Bronchial epithelial cell (primary cell): ENCODE measurements around the gene MSI1. TPM values are rescaled to one million over a fixed set of nuclear protein-coding genes. Genes with fewer than 3 reads are reported as not detected.

ENCODE experiments used
- DNase-seq: peaks from one replicate; pipeline ENCODE4 v3.0.0-alpha.2; 2010; ENCODE audit warnings: low read depth
- FAIRE-seq: peaks from 2 replicates; lab custom pipeline; 2011; peaks lifted over from hg19 to GRCh38; lab: Jason Lieb, UNC
- H3K27me3 ChIP-seq: 2 replicates; pipeline ENCODE4 v1.5.1; 2011; ENCODE audit warnings: low read length; ENCODE audit not compliant: control insufficient read depth, insufficient read depth
- H3K36me3 ChIP-seq: 2 replicates; pipeline ENCODE4 v1.5.1; 2011; ENCODE audit warnings: low read length; ENCODE audit not compliant: control insufficient read depth, insufficient read depth
- H3K4me3 ChIP-seq: 2 replicates; pipeline ENCODE4 v1.5.1; 2011; ENCODE audit warnings: mild to moderate bottlenecking, low read depth, low read length, control low read depth
- total RNA-seq: library from RNA; depleted of rRNA; stranded (reverse); fragments of >200 nt; gene quantifications from 2 replicates; pipeline ENCODE4 v1.2.1, GENCODE V29; 2014
- TF ChIP-seq, protein P1 (sequence below): IDR thresholded peaks from 2 replicates; pipeline ENCODE4 v1.5.1; 2011; ENCODE audit warnings: mild to moderate bottlenecking, moderate library complexity, low read length, control low read depth, inconsistent platforms; ENCODE audit not compliant: insufficient read depth, severe bottlenecking

MSI1 gene
- total RNA-seq, 1 donor from 2014 or later, result not detected

DNA sequence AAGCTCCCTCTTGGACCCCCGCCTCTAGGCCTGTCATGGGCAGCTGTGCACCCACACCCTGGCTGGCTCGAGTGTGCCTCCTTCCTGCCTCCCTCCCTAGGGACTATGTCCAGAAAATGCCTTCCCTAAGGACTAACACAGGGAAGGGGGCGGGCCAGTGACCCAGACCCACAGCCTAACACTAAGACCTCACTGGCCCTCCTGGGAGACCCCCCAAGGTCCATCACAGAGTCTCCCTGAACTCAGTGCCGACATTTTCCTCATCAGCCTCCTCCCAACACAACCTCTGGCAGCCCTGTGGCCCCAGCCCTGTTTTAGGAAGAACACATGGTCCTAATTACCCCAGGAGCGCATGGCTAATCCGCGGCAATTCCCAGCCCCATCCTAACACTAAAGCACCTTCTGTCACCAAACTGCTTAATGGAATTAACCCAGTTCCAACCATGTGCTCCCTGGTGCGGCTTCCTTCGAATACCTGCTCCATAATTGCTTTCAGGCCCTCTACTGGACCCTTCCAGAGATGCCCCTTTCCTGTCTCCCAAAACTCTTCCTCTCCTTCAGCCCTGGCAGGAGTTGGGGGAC lies 5.6 kb downstream of the MSI1 start:
- no peak overlapping the region for H3K4me3 ChIP-seq
- FAIRE-seq (no peak), DNase-seq (no peak)
- TF ChIP-seq, protein P1, sequence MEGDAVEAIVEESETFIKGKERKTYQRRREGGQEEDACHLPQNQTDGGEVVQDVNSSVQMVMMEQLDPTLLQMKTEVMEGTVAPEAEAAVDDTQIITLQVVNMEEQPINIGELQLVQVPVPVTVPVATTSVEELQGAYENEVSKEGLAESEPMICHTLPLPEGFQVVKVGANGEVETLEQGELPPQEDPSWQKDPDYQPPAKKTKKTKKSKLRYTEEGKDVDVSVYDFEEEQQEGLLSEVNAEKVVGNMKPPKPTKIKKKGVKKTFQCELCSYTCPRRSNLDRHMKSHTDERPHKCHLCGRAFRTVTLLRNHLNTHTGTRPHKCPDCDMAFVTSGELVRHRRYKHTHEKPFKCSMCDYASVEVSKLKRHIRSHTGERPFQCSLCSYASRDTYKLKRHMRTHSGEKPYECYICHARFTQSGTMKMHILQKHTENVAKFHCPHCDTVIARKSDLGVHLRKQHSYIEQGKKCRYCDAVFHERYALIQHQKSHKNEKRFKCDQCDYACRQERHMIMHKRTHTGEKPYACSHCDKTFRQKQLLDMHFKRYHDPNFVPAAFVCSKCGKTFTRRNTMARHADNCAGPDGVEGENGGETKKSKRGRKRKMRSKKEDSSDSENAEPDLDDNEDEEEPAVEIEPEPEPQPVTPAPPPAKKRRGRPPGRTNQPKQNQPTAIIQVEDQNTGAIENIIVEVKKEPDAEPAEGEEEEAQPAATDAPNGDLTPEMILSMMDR, result no peak
- H3K27me3 ChIP-seq, result peaks cover 15% of the 10 kb centered on the region
- H3K36me3 ChIP-seq, result no peaks in the 10 kb centered on the region

GRCh38 chr12:120362516-120363273 lies 6.3 kb downstream of the MSI1 start:
- DNase-seq, result no peak
- H3K27me3 ChIP-seq, result peaks cover 11% of the 10 kb centered on the region
- TF ChIP-seq, protein P1, result no peak
- H3K4me3 ChIP-seq, result no peak overlapping the region
- H3K36me3 ChIP-seq, result no peaks in the 10 kb centered on the region
- no peak for FAIRE-seq

DNA sequence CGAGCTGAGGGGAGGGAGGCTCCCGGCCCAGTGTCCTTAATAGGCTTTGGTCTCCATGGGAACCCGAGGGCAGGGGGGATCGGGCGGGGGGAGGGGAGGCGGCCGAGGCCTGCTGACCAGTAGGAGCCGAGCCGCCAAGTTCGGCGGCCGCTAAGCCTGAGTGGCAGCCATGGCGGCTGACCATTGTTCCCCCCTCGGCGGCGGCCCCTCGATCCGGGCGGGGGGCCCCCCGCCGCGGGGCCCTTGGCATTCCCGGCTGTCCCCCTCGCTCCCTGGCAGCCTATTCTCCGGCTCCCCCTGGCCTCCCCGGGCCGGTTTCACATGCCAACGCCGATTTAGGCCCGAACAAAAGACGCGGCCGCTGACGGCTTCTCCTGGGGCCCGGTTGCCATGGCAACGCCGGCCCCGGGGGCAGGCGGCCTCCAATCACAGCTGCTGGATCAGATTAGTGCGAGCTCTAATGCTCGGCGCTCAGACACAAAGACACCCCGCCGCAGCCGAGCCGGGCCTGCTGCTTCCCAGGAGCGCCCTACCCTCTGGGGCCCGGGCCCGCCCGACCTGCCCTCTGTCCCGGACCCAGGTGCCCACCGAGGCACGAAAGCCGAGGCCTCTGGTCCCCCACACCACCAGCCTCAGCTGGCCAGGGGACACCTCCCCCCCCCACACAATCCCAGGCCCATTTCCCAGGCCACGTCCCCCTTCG lies 7.3 kb downstream of the MSI1 start:
- no peak for FAIRE-seq
- H3K4me3 ChIP-seq, result peak overlapping the region; percentile 8
- TF ChIP-seq, protein P1, result no peak
- H3K27me3 ChIP-seq, result peaks cover 3% of the 10 kb centered on the region
- H3K36me3 ChIP-seq, result no peaks in the 10 kb centered on the region
- DNase-seq, result peak; percentile 17

GRCh38 chr12:120359128-120359527 lies 9.8 kb downstream of the MSI1 start:
- H3K27me3 ChIP-seq, result peaks cover 3% of the 10 kb centered on the region
- H3K36me3 ChIP-seq, result no peaks in the 10 kb centered on the region
- DNase-seq (no peak), FAIRE-seq (peak; percentile 32)
- no peak overlapping the region for H3K4me3 ChIP-seq
- TF ChIP-seq, protein P1, result no peak

- TF ChIP-seq, protein P1, result no peak
- DNase-seq (no peak), FAIRE-seq (no peak)
- Histone ChIP-seq H3K4me3 (no peak overlapping the region), H3K27me3 (peaks cover 3% of the 10 kb centered on the region), H3K36me3 (no peaks in the 10 kb centered on the region)
These were observed 10.4 kb downstream of the MSI1 start for GRCh38 chr12:120358412-120359100.
